ENCODE data around the gene LARP1. TPM values are rescaled to one million over a fixed set of nuclear protein-coding genes. Genes with fewer than 3 reads are reported as not detected.

LARP1 gene
- total and polyA plus RNA-seq, 4 donors, result 26.0 to 74.1 (median 32.6) TPM

- 83% methylated on average over 4 of the region's 4 CpGs for WGBS
- TF ChIP-seq JUND (IDR thresholded peaks at IDR 0.05), result no peak
- no peak for TF ChIP-seq CTCF (IDR thresholded peaks at IDR 0.05; ENCODE audit: low read depth, low read length, missing input control)
- TF ChIP-seq, protein P1, sequence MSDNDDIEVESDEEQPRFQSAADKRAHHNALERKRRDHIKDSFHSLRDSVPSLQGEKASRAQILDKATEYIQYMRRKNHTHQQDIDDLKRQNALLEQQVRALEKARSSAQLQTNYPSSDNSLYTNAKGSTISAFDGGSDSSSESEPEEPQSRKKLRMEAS (IDR thresholded peaks at IDR 0.05), result no peak
- no peak for TF ChIP-seq RXRA (IDR thresholded peaks at IDR 0.05)
- TF ChIP-seq RAD21 (IDR thresholded peaks at IDR 0.05), result no peak
- TF ChIP-seq, protein P2, sequence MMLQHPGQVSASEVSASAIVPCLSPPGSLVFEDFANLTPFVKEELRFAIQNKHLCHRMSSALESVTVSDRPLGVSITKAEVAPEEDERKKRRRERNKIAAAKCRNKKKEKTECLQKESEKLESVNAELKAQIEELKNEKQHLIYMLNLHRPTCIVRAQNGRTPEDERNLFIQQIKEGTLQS (IDR thresholded peaks at IDR 0.05), result no peak
- TF ChIP-seq NR2F2 (IDR thresholded peaks at IDR 0.05), result no peak
- no peak for TF ChIP-seq HNF4G (IDR thresholded peaks at IDR 0.05)
- no peak for TF ChIP-seq GABPA (IDR thresholded peaks at IDR 0.05 in 1 of 2, conservative IDR thresholded peaks at IDR 0.05 in 1 of 2)
- TF ChIP-seq HNF4A (conservative IDR thresholded peaks at IDR 0.05), result no peak
- TF ChIP-seq EGR1 (IDR thresholded peaks at IDR 0.05; ENCODE audit: low read depth in 2 of 2), result no peak
- Histone ChIP-seq H3K9me3 (ENCODE audit: control insufficient read depth in 4 of 4, low read length in 3 of 4) (no peaks in the 10 kb centered on the region), H3K4me1 (ENCODE audit: control insufficient read depth in 4 of 4, insufficient read depth in 4 of 4, low read length in 3 of 4) (peaks cover 2 to 5% (median 4%) of the 10 kb centered on the region in 4 donors), H3K27me3 (ENCODE audit: control insufficient read depth in 4 of 4, insufficient read depth in 4 of 4, low read length in 3 of 4) (no peaks in the 10 kb centered on the region), H3K9ac (ENCODE audit: low read depth in 1 of 2, low read length in 2 of 2) (no peak overlapping the region), H3K36me3 (ENCODE audit: control insufficient read depth in 4 of 4, insufficient read depth in 3 of 4, low read depth in 1 of 4, low read length in 3 of 4) (peaks cover 3 to 27% (median 21%) of the 10 kb centered on the region in 4 donors), H3K27ac (ENCODE audit: low read depth in 1 of 2, low read length in 2 of 2) (no peak overlapping the region), H3K4me3 (ENCODE audit: low read depth in 1 of 3, low read length in 3 of 3) (no peak overlapping the region)
- no peak for DNase-seq (ENCODE audit: low spot score)
These were observed 74.5 kb downstream of the LARP1 start for GRCh38 chr5:154829589-154830218.

GRCh38 chr5:154830219-154830595 lies 75.0 kb downstream of the LARP1 start:
- no peak for DNase-seq (ENCODE audit: low spot score)
- peaks cover 3 to 27% (median 21%) of the 10 kb centered on the region in 4 donors for H3K36me3 ChIP-seq (ENCODE audit: control insufficient read depth in 4 of 4, insufficient read depth in 3 of 4, low read depth in 1 of 4, low read length in 3 of 4)
- peaks cover 3 to 10% (median 8%) of the 10 kb centered on the region in 4 donors for H3K4me1 ChIP-seq (ENCODE audit: control insufficient read depth in 4 of 4, insufficient read depth in 4 of 4, low read length in 3 of 4)
- H3K27me3 ChIP-seq (ENCODE audit: control insufficient read depth in 4 of 4, insufficient read depth in 4 of 4, low read length in 3 of 4), result no peaks in the 10 kb centered on the region
- no peak overlapping the region for H3K4me3 ChIP-seq (ENCODE audit: low read depth in 1 of 3, low read length in 3 of 3)
- TF ChIP-seq HNF4G (IDR thresholded peaks at IDR 0.05) (no peak), RXRA (IDR thresholded peaks at IDR 0.05) (no peak), FOXA2 (IDR thresholded peaks at IDR 0.05) (no peak), HNF4A (conservative IDR thresholded peaks at IDR 0.05) (no peak), TAF1 (conservative IDR thresholded peaks at IDR 0.05) (no peak), GABPA (IDR thresholded peaks at IDR 0.05 in 1 of 2, conservative IDR thresholded peaks at IDR 0.05 in 1 of 2) (no peak), SP1 (IDR thresholded peaks at IDR 0.05) (no peak), FOXA1 (IDR thresholded peaks at IDR 0.05) (no peak), CTCF (IDR thresholded peaks at IDR 0.05; ENCODE audit: low read depth, low read length, missing input control) (no peak), JUND (IDR thresholded peaks at IDR 0.05) (no peak), EGR1 (IDR thresholded peaks at IDR 0.05; ENCODE audit: low read depth in 2 of 2) (no peak), NR2F2 (IDR thresholded peaks at IDR 0.05) (no peak)
- TF ChIP-seq, protein P2 (IDR thresholded peaks at IDR 0.05), result no peak
- TF ChIP-seq, protein P1 (IDR thresholded peaks at IDR 0.05), result no peak
- 84% methylated on average over 7 of the region's 7 CpGs for WGBS
- H3K9ac ChIP-seq (ENCODE audit: low read depth in 1 of 2, low read length in 2 of 2), result no peak overlapping the region
- H3K9me3 ChIP-seq (ENCODE audit: control insufficient read depth in 4 of 4, low read length in 3 of 4), result no peaks in the 10 kb centered on the region
- no peak overlapping the region for H3K27ac ChIP-seq (ENCODE audit: low read depth in 1 of 2, low read length in 2 of 2)

All from liver (tissue), 9 donors.